C4-2B (cell line): ENCODE results near the gene SMC1A.

Experiments used
- CTCF ChIP-seq: fragments of 450-650 bp; conservative IDR thresholded peaks from 2 replicates; pipeline ENCODE4 v1.5.1; 2017; ENCODE audit warnings: mild to moderate bottlenecking
- ZFX ChIP-seq: fragments of 450-650 bp; IDR thresholded peaks from 2 replicates; pipeline ENCODE4 v1.6.1; 2017

- TF ChIP-seq CTCF (no peak), ZFX (no peak)
These were observed 16.4 kb upstream of the SMC1A start for GRCh38 chrX:53438832-53439230.
